Measurements from ENCODE around the gene AGER. TPM values are rescaled to one million over a fixed set of nuclear protein-coding genes. Genes with fewer than 3 reads are reported as not detected.
"Not testable (repeated sequence)": the region's sequence is repeated elsewhere in the genome, so short reads cannot be mapped to it uniquely, and the experiment has no call there.

AGER gene
- total RNA-seq, 1 donor from 2014 or later, result 16.9 TPM

GRCh38 chr6:32148289-32149091 lies 35.6 kb downstream of the AGER start:
- no peak for DNase-seq (ENCODE audit: low spot score)

DNA sequence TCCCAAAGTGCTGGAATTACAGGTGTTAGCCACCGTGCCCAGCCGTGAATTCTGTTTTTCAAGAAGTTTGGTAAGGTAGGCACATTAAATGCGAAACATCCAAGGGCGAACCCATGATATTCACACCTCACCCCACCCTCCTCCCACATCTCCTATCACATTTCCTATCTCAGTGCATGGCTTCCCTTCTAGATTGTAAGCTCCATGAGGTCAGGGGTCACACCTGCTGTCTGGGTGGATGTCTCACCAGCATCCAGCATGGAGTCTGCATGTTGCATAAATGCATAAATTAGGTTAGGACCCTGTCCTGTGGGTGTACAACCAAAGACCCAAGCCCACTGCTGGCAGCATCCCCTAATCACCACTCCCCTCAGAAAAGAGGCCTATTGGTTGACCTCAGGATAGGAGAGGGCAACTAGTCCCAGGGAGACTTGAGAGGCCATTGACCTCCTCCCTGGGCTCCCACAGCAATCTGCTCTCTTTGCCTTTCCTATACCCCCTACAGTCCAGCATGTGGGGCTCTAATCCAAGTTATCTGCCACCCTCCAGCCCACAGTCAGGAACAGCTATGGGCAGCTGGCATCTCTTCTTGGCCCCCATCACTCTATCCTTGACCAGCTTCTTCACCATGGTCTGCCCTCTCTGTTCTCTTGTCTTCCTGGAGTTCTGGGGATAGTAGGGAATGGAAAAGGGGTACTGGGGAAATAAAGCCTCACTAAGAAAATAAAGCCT lies 36.5 kb downstream of the AGER start:
- no peak for DNase-seq (ENCODE audit: low spot score)

DNA sequence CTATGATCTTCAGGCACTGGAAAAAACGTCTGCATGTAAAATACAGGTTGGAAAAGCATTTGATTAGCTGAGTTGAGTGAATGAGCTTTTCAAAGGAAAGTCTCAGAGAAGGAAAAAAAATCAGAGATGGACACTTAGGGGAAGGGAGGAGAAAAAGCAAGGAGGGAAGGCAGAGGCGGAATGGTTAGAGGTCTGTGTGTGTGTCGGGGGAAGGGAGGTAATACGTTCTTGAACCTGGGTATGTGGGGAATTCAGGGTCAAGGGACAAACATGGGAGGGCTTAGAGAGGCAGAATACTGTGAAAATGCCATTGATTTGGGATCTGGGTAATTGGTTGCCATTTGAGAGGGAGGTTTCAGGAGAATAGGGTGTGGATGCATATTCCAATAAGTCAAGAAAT lies 37.4 kb downstream of the AGER start:
- DNase-seq (ENCODE audit: low spot score), result no peak

- DNase-seq (ENCODE audit: low spot score), result no peak
Observed at GRCh38 chr6:32146287-32146686, 37.8 kb downstream of the AGER start.

GRCh38 chr6:32144238-32144637 lies 39.8 kb downstream of the AGER start:
- not testable (repeated sequence) for DNase-seq (ENCODE audit: low spot score)

DNA sequence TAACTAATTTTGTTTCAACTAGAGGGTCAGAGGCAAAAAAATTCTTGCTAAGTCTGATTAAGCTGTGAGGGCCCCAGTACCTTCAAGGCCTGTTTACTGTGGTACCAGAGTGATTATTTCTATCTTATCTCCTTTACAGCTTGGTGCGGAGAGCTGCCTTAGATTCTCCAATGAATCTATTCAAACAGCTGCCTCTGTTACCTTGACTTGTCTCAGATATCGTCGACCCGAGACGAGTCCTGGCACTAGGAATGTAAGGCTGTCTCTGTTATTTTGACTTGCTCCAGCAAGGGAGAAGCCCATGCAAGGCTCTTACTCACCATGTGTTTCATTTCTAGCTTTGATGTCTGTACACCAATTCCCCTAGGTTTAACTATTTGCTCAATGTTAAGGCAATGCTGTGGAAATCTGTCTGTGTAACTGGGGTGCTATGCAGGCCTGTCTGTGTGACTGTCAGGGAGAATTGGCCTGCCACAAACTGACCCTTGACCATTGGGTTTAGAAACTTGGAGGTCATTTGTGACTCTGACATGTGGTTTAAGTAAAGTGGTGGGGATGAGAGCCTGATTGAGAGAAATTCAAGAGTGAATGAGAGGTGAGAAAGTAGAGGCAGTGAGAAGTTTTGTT lies 43.5 kb downstream of the AGER start:
- no peak for DNase-seq (ENCODE audit: low spot score)

- no peak for DNase-seq (ENCODE audit: low spot score)
Observed at GRCh38 chr6:32139590-32139989, 44.5 kb downstream of the AGER start.

DNA sequence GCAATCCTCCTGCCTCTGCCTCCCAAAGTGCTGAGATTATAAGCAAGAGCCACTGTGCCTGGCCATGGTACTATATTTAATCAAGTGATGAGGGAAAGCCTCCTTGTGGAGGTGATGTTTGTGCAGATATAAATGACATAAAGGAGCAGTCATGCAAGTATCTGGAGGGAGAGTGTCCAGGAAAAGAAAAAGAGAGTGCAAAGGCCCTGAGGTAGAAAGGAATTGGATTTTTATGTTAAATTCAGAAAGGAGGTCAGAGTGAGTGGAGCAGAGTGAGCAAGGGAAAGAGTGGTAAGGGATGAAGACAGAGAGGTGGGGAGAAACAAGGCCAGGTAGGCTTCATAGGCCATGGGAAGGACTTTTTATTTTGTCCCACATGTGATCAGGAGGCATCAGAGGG lies 46.6 kb downstream of the AGER start:
- no peak for DNase-seq (ENCODE audit: low spot score)

- DNase-seq (ENCODE audit: low spot score), result no peak
Observed at GRCh38 chr6:32133786-32134185, 50.3 kb downstream of the AGER start.

DNA sequence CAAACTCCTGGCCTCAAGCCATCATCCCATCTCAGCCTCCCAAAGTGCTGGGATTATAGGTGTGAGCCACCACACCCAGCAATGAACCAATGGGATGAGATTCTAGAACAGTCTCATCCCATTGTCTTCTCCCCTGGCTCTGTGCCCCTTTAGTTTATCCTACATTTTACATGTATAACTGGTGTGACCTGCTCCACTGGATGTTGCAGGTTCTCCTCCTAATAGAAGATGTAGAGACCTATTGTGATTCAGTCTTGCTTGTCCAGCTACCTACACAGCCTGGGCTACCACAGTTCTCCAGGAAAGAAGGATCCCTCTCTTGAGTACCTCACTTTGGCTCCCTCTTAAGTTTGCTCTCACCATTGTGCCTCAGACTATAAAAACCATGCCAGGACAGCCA lies 51.9 kb downstream of the AGER start:
- no peak for DNase-seq (ENCODE audit: low spot score)

GRCh38 chr6:32131439-32131948 lies 52.6 kb downstream of the AGER start:
- no peak for DNase-seq (ENCODE audit: low spot score)

Other genes starting within 250 kb of the AGER start
- gene CFB, start 238.2 kb downstream of the AGER start, total RNA-seq, result 41.4 TPM
- gene NELFE, start 225.3 kb downstream of the AGER start, total RNA-seq, result 59.6 TPM
- 73.7 TPM for gene SKIC2, start 225.1 kb downstream of the AGER start, total RNA-seq
- 29.3 TPM for gene DXO, start 212.1 kb downstream of the AGER start, total RNA-seq
- gene C4A, start 202.2 kb downstream of the AGER start, total RNA-seq, result 71.1 TPM
- gene C4B, start 169.5 kb downstream of the AGER start, total RNA-seq, result 152 TPM
- gene CYP21A2, start 145.8 kb downstream of the AGER start, total RNA-seq, result 3.8 TPM
- 121 TPM for gene TNXB, start 74.9 kb downstream of the AGER start, total RNA-seq
- gene ATF6B, start 56.0 kb downstream of the AGER start, total RNA-seq, result 121 TPM
- gene FKBPL, start 54.0 kb downstream of the AGER start, total RNA-seq, result 2.9 TPM
- gene PRRT1, start 32.3 kb downstream of the AGER start, total RNA-seq, result 2.8 TPM
- 19.0 TPM for gene PPT2, start 30.1 kb downstream of the AGER start, total RNA-seq
- 26.3 TPM for gene EGFL8, start 19.7 kb downstream of the AGER start, total RNA-seq
- 65.0 TPM for gene AGPAT1, start 8.2 kb downstream of the AGER start, total RNA-seq
- 44.4 TPM for gene RNF5, start 5.8 kb downstream of the AGER start, total RNA-seq
- gene PBX2, start 5.9 kb upstream of the AGER start, total RNA-seq, result 103 TPM
- 33.9 TPM for gene GPSM3, start 8.4 kb upstream of the AGER start, total RNA-seq
- gene NOTCH4, start 39.8 kb upstream of the AGER start, total RNA-seq, result 19.4 TPM
- not detected for gene TSBP1, start 187.7 kb upstream of the AGER start, total RNA-seq
- not detected for gene BTNL2, start 222.9 kb upstream of the AGER start, total RNA-seq